Astrocyte (in vitro differentiated cells and primary cell): ENCODE results near the gene PRKAR2B.

ENCODE experiments used
- CTCF ChIP-seq: IDR thresholded peaks from 2 replicates; pipeline ENCODE4 v1.5.1; 2011; ENCODE audit warnings: low read depth, mild to moderate bottlenecking, inconsistent platforms, low read length, moderate library complexity; ENCODE audit not compliant: insufficient read depth
- EZH2 ChIP-seq: IDR thresholded peaks from 2 replicates; pipeline ENCODE4 v1.6.1; 2012; ENCODE audit warnings: mild to moderate bottlenecking, low read length, inconsistent platforms; ENCODE audit not compliant: insufficient read depth

- TF ChIP-seq CTCF (no peak), EZH2 (no peak)
These were observed 136.7 kb downstream of the PRKAR2B start for GRCh38 chr7:107181172-107181571.
